ENCODE data around the gene SNTG2. TPM values are rescaled to one million over a fixed set of nuclear protein-coding genes. Genes with fewer than 3 reads are reported as not detected.
"Not testable (repeated sequence)": the region's sequence is repeated elsewhere in the genome, so short reads cannot be mapped to it uniquely, and the experiment has no call there.

The SNTG2 gene
- total and polyA plus RNA-seq, 10 donors, result 1.9 to 59.4 (median 18.3) TPM

DNA sequence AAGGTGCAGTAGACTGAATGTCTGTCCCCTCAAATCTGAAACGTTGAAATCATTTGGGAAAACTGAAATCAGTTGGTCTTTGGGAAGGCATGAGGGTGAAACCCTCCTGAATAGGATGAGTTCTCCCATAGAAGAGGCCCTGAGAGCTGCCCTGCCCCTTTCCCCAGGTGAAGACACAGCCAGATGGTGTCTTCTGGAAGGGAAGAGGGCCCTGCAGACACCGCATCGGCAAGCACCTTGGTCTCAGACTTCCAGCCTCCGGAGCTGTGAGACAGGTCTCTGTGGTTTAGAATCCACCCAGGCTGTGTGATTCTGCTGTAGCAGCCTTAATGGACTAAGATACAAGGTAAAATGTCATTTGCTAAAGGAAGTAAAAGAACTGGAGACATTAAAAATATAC is 42.1 kb upstream of the SNTG2 start:
- Histone ChIP-seq H3K27ac (no peak overlapping the region), H3K4me1 (no peaks in the 10 kb centered on the region), H3K36me3 (no peaks in the 10 kb centered on the region), H3K9me3 (peaks cover 0 to 12% (median 4%) of the 10 kb centered on the region in 8 donors), H3K27me3 (replicated peaks in 1 of 7) (peaks cover 0 to 16% (median 0%) of the 10 kb centered on the region in 7 donors), H3K4me3 (no peak overlapping the region)
- 80 to 91% (median 90%) methylated on average over 4 of the region's 4 CpGs for WGBS, 5 donors
- TF ChIP-seq POLR2AphosphoS5 (IDR thresholded peaks at IDR 0.05), result no peak
- no peak for TF ChIP-seq CTCF (IDR thresholded peaks at IDR 0.05 in 8 of 11, conservative IDR thresholded peaks at IDR 0.05 in 3 of 11)
- no peak for TF ChIP-seq POLR2A (IDR thresholded peaks at IDR 0.05)
- DNase-seq, result no peak
- intact Hi-C loops (cut with DNase I; ENCODE audit: low total_unique reads), result no loop called here

DNA sequence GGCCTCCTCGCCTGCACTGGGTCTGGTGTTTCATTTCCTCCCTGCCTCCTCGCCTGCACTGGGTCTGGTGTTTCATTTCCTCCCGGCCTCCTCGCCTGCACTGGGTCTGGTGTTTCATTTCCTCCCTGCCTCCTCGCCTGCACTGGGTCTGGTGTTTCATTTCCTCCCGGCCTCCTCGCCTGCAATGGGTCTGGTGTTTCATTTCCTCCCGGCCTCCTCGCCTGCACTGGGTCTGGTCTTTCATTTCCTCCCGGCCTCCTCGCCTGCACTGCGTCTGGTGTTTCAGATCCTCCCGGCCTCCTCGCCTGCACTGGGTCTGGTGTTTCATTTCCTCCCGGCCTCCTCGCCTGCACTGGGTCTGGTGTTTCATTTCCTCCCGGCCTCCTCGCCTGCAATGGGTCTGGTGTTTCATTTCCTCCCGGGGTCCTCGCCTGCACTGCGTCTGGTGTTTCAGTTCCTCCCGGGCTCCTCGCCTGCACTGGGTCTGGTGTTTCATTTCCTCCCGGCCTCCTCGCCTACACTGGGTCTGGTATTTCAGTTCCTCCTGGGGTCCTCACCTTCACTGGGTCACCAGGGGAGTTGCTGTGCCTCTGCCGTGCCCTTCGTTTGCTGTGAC is 40.8 kb upstream of the SNTG2 start:
- H3K36me3 ChIP-seq; intact Hi-C loops (cut with DNase I; ENCODE audit: low total_unique reads); H3K4me3 ChIP-seq; H3K27me3 ChIP-seq (replicated peaks in 1 of 7); H3K4me1 ChIP-seq; DNase-seq: not testable (repeated sequence)
- H3K27ac ChIP-seq, result peak overlapping the region in 1 of 8 donors; percentile 36
- H3K9me3 ChIP-seq, result peaks cover 0 to 12% (median 4%) of the 10 kb centered on the region in 8 donors
- 73 to 76% (median 76%) methylated on average over 22 to 27 of the region's 27 CpGs for WGBS, 5 donors

DNA sequence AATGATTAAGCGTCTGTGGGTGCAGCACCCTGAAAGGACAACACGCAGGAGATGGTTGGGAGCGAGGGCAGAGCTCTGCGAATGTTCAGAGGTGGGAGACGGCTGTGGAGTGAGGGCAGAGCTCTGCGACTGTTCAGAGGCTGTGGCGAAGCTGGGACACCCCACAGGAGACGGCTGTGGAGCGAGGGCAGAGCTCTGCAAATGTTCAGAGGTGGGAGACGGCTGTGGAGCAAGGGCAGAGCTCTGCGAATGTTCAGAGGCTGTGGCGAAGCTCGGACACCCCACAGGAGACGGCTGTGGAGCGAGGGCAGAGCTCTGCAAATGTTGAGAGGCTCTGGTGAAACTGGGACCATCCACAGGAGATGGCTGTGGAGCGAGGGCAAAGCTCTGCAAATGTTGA is 40.0 kb upstream of the SNTG2 start:
- TF ChIP-seq POLR2A (IDR thresholded peaks at IDR 0.05) (no peak), POLR2AphosphoS5 (IDR thresholded peaks at IDR 0.05) (no peak), CTCF (IDR thresholded peaks at IDR 0.05 in 8 of 11, conservative IDR thresholded peaks at IDR 0.05 in 3 of 11) (no peak)
- Histone ChIP-seq H3K27me3 (replicated peaks in 1 of 7) (no peaks in the 10 kb centered on the region), H3K9me3 (peaks cover 0 to 12% (median 4%) of the 10 kb centered on the region in 8 donors), H3K4me1 (no peaks in the 10 kb centered on the region), H3K4me3 (no peak overlapping the region), H3K36me3 (no peaks in the 10 kb centered on the region), H3K27ac (no peak overlapping the region)
- 83 to 93% (median 87%) methylated on average over 16 of the region's 16 CpGs for WGBS, 5 donors
- no peak for DNase-seq
- intact Hi-C loops (cut with DNase I; ENCODE audit: low total_unique reads), result no loop called here

- Histone ChIP-seq H3K4me3 (no peak overlapping the region), H3K27ac (no peak overlapping the region), H3K4me1 (no peaks in the 10 kb centered on the region), H3K36me3 (no peaks in the 10 kb centered on the region), H3K9me3 (peaks cover 0 to under 1% (median 0%) of the 10 kb centered on the region in 8 donors), H3K27me3 (replicated peaks in 1 of 7) (no peaks in the 10 kb centered on the region)
- DNase-seq, result no peak
- TF ChIP-seq POLR2A (IDR thresholded peaks at IDR 0.05), result no peak
- TF ChIP-seq CTCF (IDR thresholded peaks at IDR 0.05 in 8 of 11, conservative IDR thresholded peaks at IDR 0.05 in 3 of 11), result no peak
- no peak for TF ChIP-seq POLR2AphosphoS5 (IDR thresholded peaks at IDR 0.05)
- intact Hi-C loops (cut with DNase I; ENCODE audit: low total_unique reads), result no loop called here
- WGBS, 5 donors, result 79 to 88% (median 83%) methylated on average over 14 of the region's 14 CpGs
These were observed 34.7 kb upstream of the SNTG2 start for GRCh38 chr2:915979-916378.

Data from spleen (tissue), 11 donors.